NT2/D1 (cell line): Measurements from ENCODE around the gene PKD2.
"Not testable (repeated sequence)": the region's sequence is repeated elsewhere in the genome, so short reads cannot be mapped to it uniquely, and the experiment has no call there.

Experiments
- SUZ12 ChIP-seq: IDR thresholded peaks from 2 replicates; pipeline ENCODE4 v1.6.1; 2011; ENCODE audit not compliant: insufficient read length, insufficient read depth; ENCODE audit errors: extremely low read depth
- YY1 ChIP-seq: IDR thresholded peaks from 2 replicates; pipeline ENCODE4 v1.6.1; 2011; ENCODE audit not compliant: insufficient read length, insufficient read depth
- ZNF274 ChIP-seq: IDR thresholded peaks from 2 replicates; pipeline ENCODE4 v1.6.1; 2011; ENCODE audit warnings: mild to moderate bottlenecking, low read depth, low read length

- TF ChIP-seq SUZ12, ZNF274, YY1: not testable (repeated sequence)
Measured at GRCh38 chr4:87999191-87999691, 8.2 kb upstream of the PKD2 start.
